ENCODE results near the gene SORBS2. TPM values are rescaled to one million over a fixed set of nuclear protein-coding genes. Genes with fewer than 3 reads are reported as not detected.
A peak's percentile ranks its signal among the peaks of the same experiment; 100 is the strongest.

Gene SORBS2
- total RNA-seq, 1 experiment from 2014 or later = 8.4 TPM

DNA sequence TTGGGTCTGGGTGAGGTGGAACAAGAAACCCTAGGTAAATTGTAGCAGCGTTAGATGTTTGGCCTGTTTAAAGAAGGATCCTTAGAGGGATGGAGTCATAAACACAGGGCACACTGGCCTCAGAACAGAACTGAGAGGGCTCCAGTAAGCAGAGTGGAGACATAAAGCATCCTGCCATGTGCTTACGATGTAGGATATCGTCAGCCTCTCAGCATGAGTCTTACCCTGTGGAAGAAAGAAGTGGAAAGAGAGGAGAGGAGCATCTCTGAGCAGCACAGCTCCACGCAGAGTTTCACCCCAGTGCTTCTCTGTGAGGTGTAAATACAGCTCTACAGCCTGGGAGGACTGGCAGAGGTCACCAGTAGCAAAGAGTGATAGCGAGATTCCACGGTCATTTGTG lies 27.8 kb upstream of the SORBS2 start:
- intact Hi-C loops (cut with micrococcal nuclease; ENCODE audit: unreplicated experiment) = no loop called here
- DNase-seq (ENCODE audit: low read depth, low spot score) (no peak), ATAC-seq (peak; percentile 63)
- CTCF ChIA-PET = no interaction called here
- in situ Hi-C loops (cut with HindIII; ENCODE audit: low pct_unique_long_range_greater_than_20kb, low sequenced_read_pairs) = no loop called here
- TF ChIP-seq, protein P1, sequence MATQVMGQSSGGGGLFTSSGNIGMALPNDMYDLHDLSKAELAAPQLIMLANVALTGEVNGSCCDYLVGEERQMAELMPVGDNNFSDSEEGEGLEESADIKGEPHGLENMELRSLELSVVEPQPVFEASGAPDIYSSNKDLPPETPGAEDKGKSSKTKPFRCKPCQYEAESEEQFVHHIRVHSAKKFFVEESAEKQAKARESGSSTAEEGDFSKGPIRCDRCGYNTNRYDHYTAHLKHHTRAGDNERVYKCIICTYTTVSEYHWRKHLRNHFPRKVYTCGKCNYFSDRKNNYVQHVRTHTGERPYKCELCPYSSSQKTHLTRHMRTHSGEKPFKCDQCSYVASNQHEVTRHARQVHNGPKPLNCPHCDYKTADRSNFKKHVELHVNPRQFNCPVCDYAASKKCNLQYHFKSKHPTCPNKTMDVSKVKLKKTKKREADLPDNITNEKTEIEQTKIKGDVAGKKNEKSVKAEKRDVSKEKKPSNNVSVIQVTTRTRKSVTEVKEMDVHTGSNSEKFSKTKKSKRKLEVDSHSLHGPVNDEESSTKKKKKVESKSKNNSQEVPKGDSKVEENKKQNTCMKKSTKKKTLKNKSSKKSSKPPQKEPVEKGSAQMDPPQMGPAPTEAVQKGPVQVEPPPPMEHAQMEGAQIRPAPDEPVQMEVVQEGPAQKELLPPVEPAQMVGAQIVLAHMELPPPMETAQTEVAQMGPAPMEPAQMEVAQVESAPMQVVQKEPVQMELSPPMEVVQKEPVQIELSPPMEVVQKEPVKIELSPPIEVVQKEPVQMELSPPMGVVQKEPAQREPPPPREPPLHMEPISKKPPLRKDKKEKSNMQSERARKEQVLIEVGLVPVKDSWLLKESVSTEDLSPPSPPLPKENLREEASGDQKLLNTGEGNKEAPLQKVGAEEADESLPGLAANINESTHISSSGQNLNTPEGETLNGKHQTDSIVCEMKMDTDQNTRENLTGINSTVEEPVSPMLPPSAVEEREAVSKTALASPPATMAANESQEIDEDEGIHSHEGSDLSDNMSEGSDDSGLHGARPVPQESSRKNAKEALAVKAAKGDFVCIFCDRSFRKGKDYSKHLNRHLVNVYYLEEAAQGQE (IDR thresholded peaks at IDR 0.05; ENCODE audit: insufficient read depth in 1 of 2, low read depth in 2 of 2, low read length in 1 of 2) = no peak
- TF ChIP-seq TCF7L2 (IDR thresholded peaks at IDR 0.05; ENCODE audit: low read depth, low read length) (no peak), POLR2AphosphoS5 (IDR thresholded peaks at IDR 0.05; ENCODE audit: low read depth, low read length) (no peak), SIN3A (IDR thresholded peaks at IDR 0.05; ENCODE audit: borderline replicate concordance, insufficient read depth, low read depth, low read length) (no peak)
- TF ChIP-seq, protein P2, sequence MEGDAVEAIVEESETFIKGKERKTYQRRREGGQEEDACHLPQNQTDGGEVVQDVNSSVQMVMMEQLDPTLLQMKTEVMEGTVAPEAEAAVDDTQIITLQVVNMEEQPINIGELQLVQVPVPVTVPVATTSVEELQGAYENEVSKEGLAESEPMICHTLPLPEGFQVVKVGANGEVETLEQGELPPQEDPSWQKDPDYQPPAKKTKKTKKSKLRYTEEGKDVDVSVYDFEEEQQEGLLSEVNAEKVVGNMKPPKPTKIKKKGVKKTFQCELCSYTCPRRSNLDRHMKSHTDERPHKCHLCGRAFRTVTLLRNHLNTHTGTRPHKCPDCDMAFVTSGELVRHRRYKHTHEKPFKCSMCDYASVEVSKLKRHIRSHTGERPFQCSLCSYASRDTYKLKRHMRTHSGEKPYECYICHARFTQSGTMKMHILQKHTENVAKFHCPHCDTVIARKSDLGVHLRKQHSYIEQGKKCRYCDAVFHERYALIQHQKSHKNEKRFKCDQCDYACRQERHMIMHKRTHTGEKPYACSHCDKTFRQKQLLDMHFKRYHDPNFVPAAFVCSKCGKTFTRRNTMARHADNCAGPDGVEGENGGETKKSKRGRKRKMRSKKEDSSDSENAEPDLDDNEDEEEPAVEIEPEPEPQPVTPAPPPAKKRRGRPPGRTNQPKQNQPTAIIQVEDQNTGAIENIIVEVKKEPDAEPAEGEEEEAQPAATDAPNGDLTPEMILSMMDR (IDR thresholded peaks at IDR 0.05) = no peak
- H3K9me3 ChIP-seq (ENCODE audit: control insufficient read depth, insufficient read depth, low read depth, low read length) = no peaks in the 10 kb centered on the region
- no TSS peak for BruUV-seq (replicated peaks)
- H3K27ac ChIP-seq (ENCODE audit: low read length) = peak overlapping the region; percentile 86
- H3K36me3 ChIP-seq (ENCODE audit: control insufficient read depth, insufficient read depth, low read length) = no peaks in the 10 kb centered on the region
- no peak overlapping the region for H3K4me3 ChIP-seq (ENCODE audit: low read depth in 2 of 2, low read length in 2 of 2)
- peaks cover 27% of the 10 kb centered on the region for H3K4me1 ChIP-seq (ENCODE audit: control insufficient read depth, insufficient read depth, low read length)
- no peaks in the 10 kb centered on the region for H3K27me3 ChIP-seq (ENCODE audit: control insufficient read depth, insufficient read depth, low read length)
- POLR2A ChIA-PET = no interaction called here

DNA sequence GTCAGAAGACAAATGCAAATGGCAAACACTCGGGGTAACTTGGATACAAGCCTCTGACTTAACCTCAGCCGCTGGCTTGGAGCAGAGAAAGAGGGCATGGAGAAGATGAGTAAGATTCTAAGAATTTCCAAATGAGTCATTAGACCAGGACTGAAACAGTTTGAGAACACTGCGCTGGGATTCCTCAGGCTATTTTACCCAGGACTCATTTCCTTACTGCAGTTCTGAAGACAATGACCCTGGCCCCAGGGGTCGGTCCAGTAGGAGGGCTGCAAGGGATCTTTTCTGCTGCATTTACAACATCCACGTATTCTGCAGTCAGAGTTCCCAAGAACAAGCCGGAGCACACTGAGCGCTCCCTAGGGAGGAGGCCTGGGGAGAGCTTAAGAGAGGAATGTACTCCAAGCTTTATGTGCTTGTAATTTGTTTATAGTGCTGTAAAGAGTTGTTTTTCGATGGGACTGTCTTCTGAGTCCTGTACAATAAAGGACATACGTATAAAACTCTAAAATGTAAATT lies 27.3 kb upstream of the SORBS2 start:
- POLR2A ChIA-PET = interaction anchor here (0.6 kb wide), 1 partner anchor 14 kb away, joined by 5 read pairs; no protein-coding TSS in a partner anchor

DNA sequence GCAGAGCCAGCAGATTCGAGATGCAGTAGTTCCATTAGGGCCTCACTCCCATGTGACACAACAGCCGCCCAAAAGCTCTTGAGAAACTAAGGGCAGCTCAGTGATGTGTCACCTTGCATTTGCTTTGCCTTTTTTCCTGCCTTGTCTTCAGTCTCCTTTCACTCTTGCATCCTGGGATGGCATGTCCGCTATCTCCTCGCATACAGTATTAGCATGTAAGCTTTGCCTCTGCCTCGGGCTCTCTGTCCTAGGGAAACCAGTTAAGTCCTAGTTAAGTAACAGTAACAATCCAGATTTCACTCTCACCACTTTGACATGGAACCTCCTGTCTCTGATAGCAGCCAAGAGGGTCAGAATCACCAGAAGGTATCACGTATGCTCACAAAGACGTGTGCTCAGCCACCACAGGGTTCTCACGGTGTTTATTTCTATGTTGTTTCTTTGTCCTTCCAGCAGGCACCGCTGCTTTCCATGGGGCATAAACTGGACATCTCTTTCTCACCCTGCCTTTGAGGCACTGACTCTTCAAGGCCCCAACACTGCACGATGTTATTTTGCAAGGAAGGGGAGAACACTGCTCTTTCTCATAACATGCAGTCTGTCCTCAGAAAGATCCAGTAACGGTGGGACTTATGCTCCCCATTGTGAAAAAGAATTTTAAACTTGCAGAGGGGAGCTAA lies 26.7 kb upstream of the SORBS2 start:
- peaks cover 27% of the 10 kb centered on the region for H3K4me1 ChIP-seq (ENCODE audit: control insufficient read depth, insufficient read depth, low read length)
- ChIA-PET POLR2A (interaction anchor here (0.6 kb wide), 1 partner anchor 14 kb away, joined by 5 read pairs; no protein-coding TSS in a partner anchor), CTCF (no interaction called here)
- no peak overlapping the region for H3K4me3 ChIP-seq (ENCODE audit: low read depth in 2 of 2, low read length in 2 of 2)
- intact Hi-C loops (cut with micrococcal nuclease; ENCODE audit: unreplicated experiment) = no loop called here
- DNase-seq (ENCODE audit: low read depth, low spot score) = no peak
- BruUV-seq (replicated peaks) = no TSS peak
- peak overlapping the region; percentile 86 for H3K27ac ChIP-seq (ENCODE audit: low read length)
- no peaks in the 10 kb centered on the region for H3K9me3 ChIP-seq (ENCODE audit: control insufficient read depth, insufficient read depth, low read depth, low read length)
- TF ChIP-seq, protein P2 (IDR thresholded peaks at IDR 0.05) = peak; percentile 9; the same call in 1 of the 2 replicates
- TF ChIP-seq, protein P1 (IDR thresholded peaks at IDR 0.05; ENCODE audit: insufficient read depth in 1 of 2, low read depth in 2 of 2, low read length in 1 of 2) = no peak
- H3K36me3 ChIP-seq (ENCODE audit: control insufficient read depth, insufficient read depth, low read length) = no peaks in the 10 kb centered on the region
- H3K27me3 ChIP-seq (ENCODE audit: control insufficient read depth, insufficient read depth, low read length) = no peaks in the 10 kb centered on the region
- in situ Hi-C loops (cut with HindIII; ENCODE audit: low pct_unique_long_range_greater_than_20kb, low sequenced_read_pairs) = no loop called here
- ATAC-seq = peak; percentile 53

More for the DNA sequence above, 27.3 kb upstream of the SORBS2 start:
- H3K4me3 ChIP-seq (ENCODE audit: low read depth in 2 of 2, low read length in 2 of 2) = 0 out of 4 replicates have a peak overlapping the region, but pooled peaks of 1 of the 2 experiments have one; percentile 6
- no TSS peak for BruUV-seq (replicated peaks)
- CTCF ChIA-PET = no interaction called here
- ATAC-seq = peak; percentile 95
- H3K36me3 ChIP-seq (ENCODE audit: control insufficient read depth, insufficient read depth, low read length) = no peaks in the 10 kb centered on the region
- peak; percentile 48 for DNase-seq (ENCODE audit: low read depth, low spot score)
- intact Hi-C loops (cut with micrococcal nuclease; ENCODE audit: unreplicated experiment) (no loop called here), in situ Hi-C loops (cut with HindIII; ENCODE audit: low pct_unique_long_range_greater_than_20kb, low sequenced_read_pairs) (no loop called here)
- H3K4me1 ChIP-seq (ENCODE audit: control insufficient read depth, insufficient read depth, low read length) = peaks cover 27% of the 10 kb centered on the region
- H3K27me3 ChIP-seq (ENCODE audit: control insufficient read depth, insufficient read depth, low read length) = no peaks in the 10 kb centered on the region
- peak overlapping the region; percentile 86 for H3K27ac ChIP-seq (ENCODE audit: low read length)
- H3K9me3 ChIP-seq (ENCODE audit: control insufficient read depth, insufficient read depth, low read depth, low read length) = no peaks in the 10 kb centered on the region
- TF ChIP-seq TCF7L2 (IDR thresholded peaks at IDR 0.05; ENCODE audit: low read depth, low read length) = 0 out of 2 replicates have a peak, but pooled peaks have one; percentile 19
- no peak for TF ChIP-seq SIN3A (IDR thresholded peaks at IDR 0.05; ENCODE audit: borderline replicate concordance, insufficient read depth, low read depth, low read length)
